BE2C (cell line): ENCODE results near the gene NR5A2.

ENCODE experiments used
- DNase-seq: peaks from one replicate; pipeline ENCODE4 v3.0.0-alpha.2; 2020
- H3K27me3 ChIP-seq: fragments of 250-450 bp; sonication (Bioruptor Pico); 2 replicates; pipeline ENCODE4 v1.5.1; 2020; ENCODE audit warnings: mild to moderate bottlenecking
- H3K36me3 ChIP-seq: fragments of 250-450 bp; sonication (Bioruptor Pico); 2 replicates; pipeline ENCODE4 v1.5.1; 2020; ENCODE audit warnings: mild to moderate bottlenecking
- H3K4me1 ChIP-seq: fragments of 250-450 bp; sonication (Bioruptor Pico); 2 replicates; pipeline ENCODE4 v1.5.1; 2020
- H3K4me3 ChIP-seq: 2 replicates; pipeline ENCODE4 v1.5.1; 2011; ENCODE audit warnings: low read depth, low read length
- H3K9me3 ChIP-seq: fragments of 250-450 bp; sonication (Bioruptor Pico); 2 replicates; pipeline ENCODE4 v1.5.1; 2020
- CTCF ChIP-seq: IDR thresholded peaks from 2 replicates; pipeline ENCODE4 v1.5.1; 2012; ENCODE audit warnings: mild to moderate bottlenecking, low read depth, low read length

Gene NR5A2

GRCh38 chr1:200168926-200169325 is 141.4 kb downstream of the NR5A2 start:
- Histone ChIP-seq H3K4me1 (no peaks in the 10 kb centered on the region), H3K4me3 (no peak overlapping the region), H3K9me3 (no peaks in the 10 kb centered on the region), H3K27me3 (peaks cover 14% of the 10 kb centered on the region), H3K36me3 (no peaks in the 10 kb centered on the region)
- no peak for TF ChIP-seq CTCF
- no peak for DNase-seq

GRCh38 chr1:200172311-200172710 is 144.8 kb downstream of the NR5A2 start:
- H3K4me1 ChIP-seq, result no peaks in the 10 kb centered on the region
- H3K27me3 ChIP-seq, result peaks cover 24% of the 10 kb centered on the region
- H3K9me3 ChIP-seq, result no peaks in the 10 kb centered on the region
- no peaks in the 10 kb centered on the region for H3K36me3 ChIP-seq
- H3K4me3 ChIP-seq, result no peak overlapping the region
- TF ChIP-seq CTCF, result no peak
- DNase-seq, result no peak

GRCh38 chr1:200173097-200173618 is 145.6 kb downstream of the NR5A2 start:
- Histone ChIP-seq H3K9me3 (no peaks in the 10 kb centered on the region), H3K36me3 (no peaks in the 10 kb centered on the region), H3K4me1 (no peaks in the 10 kb centered on the region), H3K27me3 (peaks cover 24% of the 10 kb centered on the region), H3K4me3 (no peak overlapping the region)
- DNase-seq, result no peak
- TF ChIP-seq CTCF, result no peak

GRCh38 chr1:200174525-200175295 is 147.2 kb downstream of the NR5A2 start:
- Histone ChIP-seq H3K27me3 (peaks cover 21% of the 10 kb centered on the region), H3K36me3 (no peaks in the 10 kb centered on the region), H3K4me3 (no peak overlapping the region), H3K4me1 (no peaks in the 10 kb centered on the region), H3K9me3 (no peaks in the 10 kb centered on the region)
- no peak for DNase-seq
- TF ChIP-seq CTCF, result no peak

- no peaks in the 10 kb centered on the region for H3K4me1 ChIP-seq
- H3K36me3 ChIP-seq, result no peaks in the 10 kb centered on the region
- peaks cover 21% of the 10 kb centered on the region for H3K27me3 ChIP-seq
- no peak for TF ChIP-seq CTCF
- no peak overlapping the region for H3K4me3 ChIP-seq
- no peaks in the 10 kb centered on the region for H3K9me3 ChIP-seq
- no peak for DNase-seq
These were observed 148.7 kb downstream of the NR5A2 start for GRCh38 chr1:200176181-200176580.

GRCh38 chr1:200176798-200177197 is 149.3 kb downstream of the NR5A2 start:
- Histone ChIP-seq H3K9me3 (no peaks in the 10 kb centered on the region), H3K4me1 (no peaks in the 10 kb centered on the region), H3K36me3 (no peaks in the 10 kb centered on the region), H3K4me3 (no peak overlapping the region), H3K27me3 (peaks cover 15% of the 10 kb centered on the region)
- no peak for TF ChIP-seq CTCF
- no peak for DNase-seq
